ENCODE measurements around the gene ABTB2. TPM values are rescaled to one million over a fixed set of nuclear protein-coding genes. Genes with fewer than 3 reads are reported as not detected.

The ABTB2 gene
- total and polyA plus RNA-seq, 2 experiments from 2014 or later = 2.6 to 12.1 TPM

DNA sequence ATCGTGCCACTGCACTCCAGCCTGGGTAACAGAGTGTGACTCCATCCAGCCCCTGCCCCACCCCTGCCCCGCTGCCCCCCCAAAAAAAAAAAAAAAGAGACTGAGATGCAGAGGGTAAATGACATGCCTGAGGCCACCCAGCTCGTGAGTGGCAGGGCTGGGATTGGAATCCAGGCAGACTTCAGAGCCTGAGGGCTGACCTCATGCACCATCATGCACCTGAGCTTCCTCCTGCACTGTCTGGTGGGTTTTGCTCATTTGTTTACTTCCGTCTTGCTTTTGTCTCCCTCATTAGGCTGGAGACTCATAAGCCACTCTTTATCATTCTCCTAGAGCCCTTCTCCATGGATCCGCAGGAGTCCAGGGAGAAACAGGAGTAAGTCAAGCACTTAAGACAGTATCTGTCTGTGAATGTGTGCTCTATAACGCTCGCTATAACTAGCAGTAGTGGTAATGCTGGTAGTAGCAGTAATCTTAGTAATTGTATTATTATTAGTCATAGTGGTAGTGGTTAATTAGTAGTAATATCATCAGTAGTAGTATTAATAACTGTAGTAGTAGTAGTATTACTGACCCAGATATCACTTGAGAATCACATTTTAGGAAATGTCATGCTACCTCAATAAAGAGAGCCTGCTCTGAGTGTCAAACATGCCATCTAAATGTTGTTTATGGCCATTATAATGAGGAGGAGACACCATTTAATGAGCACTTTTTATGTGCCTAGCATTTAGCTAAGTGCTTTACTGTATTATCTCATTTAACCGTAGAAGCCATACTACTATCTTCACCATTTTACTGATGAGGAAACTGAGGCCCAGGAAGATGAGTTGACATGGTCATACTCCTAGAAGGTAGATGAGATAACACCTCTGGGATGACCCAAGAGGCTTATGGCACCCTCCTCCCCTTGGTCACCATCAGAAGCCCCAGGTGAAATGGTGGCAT is 167.3 kb downstream of the ABTB2 start:
- no peaks in the 10 kb centered on the region for H3K27me3 ChIP-seq (ENCODE audit: insufficient read depth)
- no peaks in the 10 kb centered on the region for H3K79me2 ChIP-seq (replicated peaks; ENCODE audit: insufficient read depth)
- no peak overlapping the region for H3K27ac ChIP-seq (ENCODE audit: low read depth)
- Mint-ChIP-seq H3K4me1 (peaks cover 73% of the 10 kb centered on the region), H3K27ac (no peak overlapping the region), H3K4me3 (no peak overlapping the region), H3K27me3 (ENCODE audit: insufficient read depth, low read depth, poor library complexity) (peaks cover 10% of the 10 kb centered on the region), H3K9me3 (no peaks in the 10 kb centered on the region), H3K36me3 (ENCODE audit: low read depth) (no peaks in the 10 kb centered on the region)
- no peaks in the 10 kb centered on the region for H3K36me3 ChIP-seq (ENCODE audit: insufficient read depth)
- no peak overlapping the region for H3K4me3 ChIP-seq
- ATAC-seq (no peak), DNase-seq (ENCODE audit: low spot score) (no peak)
- TF ChIP-seq, protein P1, sequence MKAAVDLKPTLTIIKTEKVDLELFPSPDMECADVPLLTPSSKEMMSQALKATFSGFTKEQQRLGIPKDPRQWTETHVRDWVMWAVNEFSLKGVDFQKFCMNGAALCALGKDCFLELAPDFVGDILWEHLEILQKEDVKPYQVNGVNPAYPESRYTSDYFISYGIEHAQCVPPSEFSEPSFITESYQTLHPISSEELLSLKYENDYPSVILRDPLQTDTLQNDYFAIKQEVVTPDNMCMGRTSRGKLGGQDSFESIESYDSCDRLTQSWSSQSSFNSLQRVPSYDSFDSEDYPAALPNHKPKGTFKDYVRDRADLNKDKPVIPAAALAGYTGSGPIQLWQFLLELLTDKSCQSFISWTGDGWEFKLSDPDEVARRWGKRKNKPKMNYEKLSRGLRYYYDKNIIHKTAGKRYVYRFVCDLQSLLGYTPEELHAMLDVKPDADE (IDR thresholded peaks at IDR 0.05) = no peak
- TF ChIP-seq, protein P2, sequence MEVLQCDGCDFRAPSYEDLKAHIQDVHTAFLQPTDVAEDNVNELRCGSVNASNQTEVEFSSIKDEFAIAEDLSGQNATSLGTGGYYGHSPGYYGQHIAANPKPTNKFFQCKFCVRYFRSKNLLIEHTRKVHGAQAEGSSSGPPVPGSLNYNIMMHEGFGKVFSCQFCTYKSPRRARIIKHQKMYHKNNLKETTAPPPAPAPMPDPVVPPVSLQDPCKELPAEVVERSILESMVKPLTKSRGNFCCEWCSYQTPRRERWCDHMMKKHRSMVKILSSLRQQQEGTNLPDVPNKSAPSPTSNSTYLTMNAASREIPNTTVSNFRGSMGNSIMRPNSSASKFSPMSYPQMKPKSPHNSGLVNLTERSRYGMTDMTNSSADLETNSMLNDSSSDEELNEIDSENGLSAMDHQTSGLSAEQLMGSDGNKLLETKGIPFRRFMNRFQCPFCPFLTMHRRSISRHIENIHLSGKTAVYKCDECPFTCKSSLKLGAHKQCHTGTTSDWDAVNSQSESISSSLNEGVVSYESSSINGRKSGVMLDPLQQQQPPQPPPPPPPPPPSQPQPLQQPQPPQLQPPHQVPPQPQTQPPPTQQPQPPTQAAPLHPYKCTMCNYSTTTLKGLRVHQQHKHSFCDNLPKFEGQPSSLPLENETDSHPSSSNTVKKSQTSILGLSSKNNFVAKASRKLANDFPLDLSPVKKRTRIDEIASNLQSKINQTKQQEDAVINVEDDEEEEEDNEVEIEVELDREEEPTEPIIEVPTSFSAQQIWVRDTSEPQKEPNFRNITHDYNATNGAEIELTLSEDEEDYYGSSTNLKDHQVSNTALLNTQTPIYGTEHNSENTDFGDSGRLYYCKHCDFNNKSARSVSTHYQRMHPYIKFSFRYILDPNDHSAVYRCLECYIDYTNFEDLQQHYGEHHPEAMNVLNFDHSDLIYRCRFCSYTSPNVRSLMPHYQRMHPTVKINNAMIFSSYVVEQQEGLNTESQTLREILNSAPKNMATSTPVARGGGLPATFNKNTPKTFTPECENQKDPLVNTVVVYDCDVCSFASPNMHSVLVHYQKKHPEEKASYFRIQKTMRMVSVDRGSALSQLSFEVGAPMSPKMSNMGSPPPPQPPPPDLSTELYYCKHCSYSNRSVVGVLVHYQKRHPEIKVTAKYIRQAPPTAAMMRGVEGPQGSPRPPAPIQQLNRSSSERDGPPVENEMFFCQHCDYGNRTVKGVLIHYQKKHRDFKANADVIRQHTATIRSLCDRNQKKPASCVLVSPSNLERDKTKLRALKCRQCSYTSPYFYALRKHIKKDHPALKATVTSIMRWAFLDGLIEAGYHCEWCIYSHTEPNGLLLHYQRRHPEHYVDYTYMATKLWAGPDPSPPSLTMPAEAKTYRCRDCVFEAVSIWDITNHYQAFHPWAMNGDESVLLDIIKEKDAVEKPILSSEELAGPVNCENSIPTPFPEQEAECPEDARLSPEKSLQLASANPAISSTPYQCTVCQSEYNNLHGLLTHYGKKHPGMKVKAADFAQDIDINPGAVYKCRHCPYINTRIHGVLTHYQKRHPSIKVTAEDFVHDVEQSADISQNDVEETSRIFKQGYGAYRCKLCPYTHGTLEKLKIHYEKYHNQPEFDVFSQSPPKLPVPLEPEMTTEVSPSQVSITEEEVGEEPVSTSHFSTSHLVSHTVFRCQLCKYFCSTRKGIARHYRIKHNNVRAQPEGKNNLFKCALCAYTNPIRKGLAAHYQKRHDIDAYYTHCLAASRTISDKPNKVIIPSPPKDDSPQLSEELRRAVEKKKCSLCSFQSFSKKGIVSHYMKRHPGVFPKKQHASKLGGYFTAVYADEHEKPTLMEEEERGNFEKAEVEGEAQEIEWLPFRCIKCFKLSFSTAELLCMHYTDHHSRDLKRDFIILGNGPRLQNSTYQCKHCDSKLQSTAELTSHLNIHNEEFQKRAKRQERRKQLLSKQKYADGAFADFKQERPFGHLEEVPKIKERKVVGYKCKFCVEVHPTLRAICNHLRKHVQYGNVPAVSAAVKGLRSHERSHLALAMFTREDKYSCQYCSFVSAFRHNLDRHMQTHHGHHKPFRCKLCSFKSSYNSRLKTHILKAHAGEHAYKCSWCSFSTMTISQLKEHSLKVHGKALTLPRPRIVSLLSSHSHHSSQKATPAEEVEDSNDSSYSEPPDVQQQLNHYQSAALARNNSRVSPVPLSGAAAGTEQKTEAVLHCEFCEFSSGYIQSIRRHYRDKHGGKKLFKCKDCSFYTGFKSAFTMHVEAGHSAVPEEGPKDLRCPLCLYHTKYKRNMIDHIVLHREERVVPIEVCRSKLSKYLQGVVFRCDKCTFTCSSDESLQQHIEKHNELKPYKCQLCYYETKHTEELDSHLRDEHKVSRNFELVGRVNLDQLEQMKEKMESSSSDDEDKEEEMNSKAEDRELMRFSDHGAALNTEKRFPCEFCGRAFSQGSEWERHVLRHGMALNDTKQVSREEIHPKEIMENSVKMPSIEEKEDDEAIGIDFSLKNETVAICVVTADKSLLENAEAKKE (CRISPR knock-in tag; IDR thresholded peaks at IDR 0.05) = no peak
- TF ChIP-seq JUNB (IDR thresholded peaks at IDR 0.05; ENCODE audit: unreplicated experiment) = no peak
- TF ChIP-seq ZNF331 (CRISPR knock-in tag; IDR thresholded peaks at IDR 0.05; ENCODE audit: low read depth) = no peak
- TF ChIP-seq EZH2 (IDR thresholded peaks at IDR 0.05; ENCODE audit: low read depth, unreplicated experiment) = no peak
- TF ChIP-seq ZNF114 (CRISPR knock-in tag; IDR thresholded peaks at IDR 0.05) = no peak
- no peak for TF ChIP-seq POLR2AphosphoS5 (IDR thresholded peaks at IDR 0.05; ENCODE audit: low read depth)
- no peak for TF ChIP-seq CREB1 (CRISPR knock-in tag; IDR thresholded peaks at IDR 0.05; ENCODE audit: low read depth)
- no peak for TF ChIP-seq NANOG (IDR thresholded peaks at IDR 0.05; ENCODE audit: borderline replicate concordance)
- no peak for TF ChIP-seq STAT1 (IDR thresholded peaks at IDR 0.05; ENCODE audit: unreplicated experiment)
- TF ChIP-seq EZH2phosphoT487 (IDR thresholded peaks at IDR 0.05; ENCODE audit: unreplicated experiment) = no peak
- H2AFZ ChIP-seq = no peak overlapping the region
- H4K20me1 ChIP-seq (replicated peaks; ENCODE audit: insufficient read depth) = no peaks in the 10 kb centered on the region
- no peaks in the 10 kb centered on the region for H3K9me2 ChIP-seq (ENCODE audit: insufficient read depth)
- H3K4me2 ChIP-seq = no peak overlapping the region
- peaks cover 9% of the 10 kb centered on the region for H3F3A ChIP-seq (replicated peaks; ENCODE audit: low read depth)
- peaks cover 38% of the 10 kb centered on the region for H3K4me1 ChIP-seq (ENCODE audit: insufficient read depth)

All from GM23338 (cell line).